Stimulated activated CD8-positive, alpha-beta memory T cell treated with anti-CD3 and anti-CD28 coated beads, Interleukin-15, amount 100 ng/mL, for 24 hours (primary cell): ENCODE measurements around the gene CC2D1A.
"Not testable (repeated sequence)": the region's sequence is repeated elsewhere in the genome, so short reads cannot be mapped to it uniquely, and the experiment has no call there.

ENCODE experiments used
- DNase-seq: peaks from one replicate; pipeline ENCODE4 v3.0.0-alpha.2; 2020; ENCODE audit warnings: low read depth

CC2D1A gene

DNA sequence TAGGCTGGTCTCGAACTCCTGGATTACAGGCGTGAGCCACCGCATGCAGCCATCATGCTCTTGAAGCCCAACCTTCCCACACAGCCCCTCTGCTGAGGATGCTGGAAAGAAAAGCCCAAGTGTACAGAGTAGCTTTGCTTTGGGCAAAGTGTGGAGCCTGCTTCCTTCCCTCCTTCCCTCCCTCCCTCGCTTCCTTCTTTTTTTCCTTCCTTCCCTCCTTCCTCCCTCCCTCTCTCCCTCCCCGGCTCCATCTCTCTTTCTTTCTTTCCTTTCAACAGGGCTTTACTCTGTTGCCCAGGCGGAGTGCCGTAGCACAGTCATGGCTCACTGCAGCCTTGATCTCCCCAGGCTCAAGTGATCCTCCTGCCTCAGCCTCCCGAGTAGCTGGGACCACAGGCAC is 2.7 kb downstream of the CC2D1A start:
- no peak for DNase-seq

DNA sequence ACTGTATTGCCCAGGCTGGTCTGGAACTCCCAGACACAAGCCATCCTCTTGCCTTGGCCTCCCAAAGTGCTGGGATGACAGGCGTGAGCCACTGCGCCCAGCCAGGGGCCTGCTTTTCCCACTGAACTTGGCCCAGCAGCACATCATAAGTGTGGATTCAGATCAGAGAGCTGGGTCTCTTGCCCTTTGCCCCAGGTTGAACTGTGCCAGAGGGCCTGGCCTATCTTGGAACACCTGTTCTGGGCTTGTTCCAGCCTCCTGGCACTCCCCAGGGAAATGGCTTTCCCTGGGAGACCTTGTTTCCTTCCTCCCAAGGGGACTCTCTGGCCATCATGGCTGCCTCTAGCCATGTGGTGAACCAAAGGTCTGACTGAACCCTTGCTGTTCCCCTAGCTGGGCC is 3.4 kb downstream of the CC2D1A start:
- DNase-seq: no peak

DNA sequence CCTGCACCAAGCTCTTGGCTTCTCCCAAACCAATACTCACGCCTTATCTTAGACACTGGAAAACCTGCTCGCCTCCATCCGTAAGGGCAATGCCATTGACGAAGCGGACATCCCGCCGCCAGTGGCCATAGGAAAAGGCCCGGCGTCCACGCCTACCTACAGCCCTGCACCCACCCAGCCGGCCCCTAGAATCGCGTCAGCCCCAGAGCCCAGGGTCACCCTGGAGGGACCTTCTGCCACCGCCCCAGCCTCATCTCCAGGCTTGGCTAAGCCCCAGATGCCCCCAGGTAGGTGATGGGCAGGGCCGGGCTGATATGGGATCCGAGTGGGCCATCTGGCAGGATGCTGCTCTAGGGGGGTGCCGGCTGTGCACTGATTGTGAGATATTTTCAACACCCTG is 7.4 kb downstream of the CC2D1A start:
- DNase-seq: no peak

DNA sequence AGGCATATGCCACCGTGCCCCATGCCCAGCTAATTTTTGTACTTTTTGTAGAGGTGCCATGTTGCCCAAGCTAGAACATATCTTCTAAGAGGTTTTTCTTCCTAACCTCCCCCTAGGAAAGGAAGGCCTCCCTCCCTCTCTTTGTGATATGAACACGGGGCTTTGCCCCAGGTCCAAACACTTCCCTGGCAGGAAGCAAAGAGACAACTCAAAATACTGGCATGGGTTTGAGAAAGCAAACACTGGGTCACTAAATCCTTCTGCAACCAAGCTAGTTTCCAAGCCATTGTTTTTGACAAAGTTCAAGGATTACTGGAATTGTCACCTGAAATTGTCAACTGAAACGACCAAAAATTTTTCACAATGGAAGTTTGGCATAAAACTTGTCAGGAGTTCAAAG is 8.8 kb downstream of the CC2D1A start:
- DNase-seq: no peak

DNA sequence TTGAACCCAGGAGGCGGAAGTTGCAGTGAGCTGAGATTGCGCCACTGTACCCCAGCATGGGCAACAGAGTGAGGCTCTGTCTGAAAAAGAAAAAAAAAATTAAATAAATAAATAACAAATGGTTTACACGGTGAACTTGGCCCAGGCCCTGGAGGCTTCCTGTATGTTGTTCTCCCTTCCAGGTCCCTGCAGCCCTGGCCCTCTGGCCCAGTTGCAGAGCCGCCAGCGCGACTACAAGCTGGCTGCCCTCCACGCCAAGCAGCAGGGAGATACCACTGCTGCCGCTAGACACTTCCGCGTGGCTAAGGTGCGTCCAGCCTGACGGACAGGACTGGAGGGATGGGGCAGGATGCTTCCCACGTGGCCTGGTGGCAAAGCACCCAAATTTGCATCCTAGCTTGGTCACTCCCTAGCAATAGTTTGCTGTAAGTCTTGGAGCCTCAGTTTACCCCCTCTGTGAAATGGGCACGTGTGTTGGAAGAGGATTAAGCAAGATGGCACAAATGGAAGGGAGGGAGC is 11.9 kb downstream of the CC2D1A start:
- no peak for DNase-seq

DNA sequence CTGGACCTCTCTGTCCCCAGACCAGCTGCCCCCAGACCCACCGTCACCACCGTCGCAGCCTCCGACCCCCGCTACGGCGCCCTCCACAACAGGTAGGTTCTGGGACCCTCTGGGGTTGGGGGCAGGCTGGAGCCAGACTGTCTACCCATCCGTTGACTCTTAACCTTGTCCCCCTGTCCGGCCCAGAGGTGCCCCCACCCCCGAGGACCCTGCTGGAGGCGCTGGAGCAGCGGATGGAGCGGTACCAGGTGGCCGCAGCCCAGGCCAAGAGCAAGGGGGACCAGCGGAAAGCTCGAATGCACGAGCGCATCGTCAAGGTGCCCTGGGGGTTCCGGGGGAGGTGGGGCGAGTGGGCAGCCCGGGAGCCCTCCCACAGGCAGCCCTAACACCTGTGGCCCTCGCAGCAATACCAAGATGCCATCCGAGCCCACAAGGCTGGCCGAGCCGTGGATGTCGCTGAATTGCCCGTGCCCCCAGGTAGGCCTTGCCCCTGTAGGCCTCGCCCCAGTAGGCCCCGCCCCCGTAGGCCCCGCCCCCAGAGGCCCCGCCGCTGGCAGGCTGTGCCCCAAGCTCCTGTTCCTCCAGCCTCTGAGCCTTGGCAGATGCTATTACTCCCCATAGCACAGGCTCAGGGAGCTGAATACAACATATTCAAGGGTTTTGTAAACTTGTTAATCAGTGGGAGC is 12.9 kb downstream of the CC2D1A start:
- DNase-seq: no peak

DNA sequence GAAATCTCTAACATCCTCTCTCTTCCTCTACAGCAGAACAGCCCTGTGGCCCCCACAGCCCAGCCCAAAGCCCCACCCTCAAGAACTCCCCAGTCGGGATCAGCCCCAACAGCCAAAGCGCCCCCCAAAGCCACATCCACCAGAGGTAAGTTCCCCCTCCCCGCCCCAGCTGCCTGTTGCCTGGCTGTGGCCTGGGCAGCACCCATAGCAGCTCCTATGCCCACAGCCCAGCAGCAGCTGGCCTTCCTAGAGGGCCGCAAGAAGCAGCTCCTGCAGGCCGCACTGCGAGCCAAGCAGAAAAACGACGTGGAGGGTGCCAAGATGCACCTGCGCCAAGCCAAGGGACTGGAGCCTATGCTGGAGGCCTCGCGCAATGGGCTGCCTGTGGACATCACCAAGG is 14.5 kb downstream of the CC2D1A start:
- no peak for DNase-seq

DNA sequence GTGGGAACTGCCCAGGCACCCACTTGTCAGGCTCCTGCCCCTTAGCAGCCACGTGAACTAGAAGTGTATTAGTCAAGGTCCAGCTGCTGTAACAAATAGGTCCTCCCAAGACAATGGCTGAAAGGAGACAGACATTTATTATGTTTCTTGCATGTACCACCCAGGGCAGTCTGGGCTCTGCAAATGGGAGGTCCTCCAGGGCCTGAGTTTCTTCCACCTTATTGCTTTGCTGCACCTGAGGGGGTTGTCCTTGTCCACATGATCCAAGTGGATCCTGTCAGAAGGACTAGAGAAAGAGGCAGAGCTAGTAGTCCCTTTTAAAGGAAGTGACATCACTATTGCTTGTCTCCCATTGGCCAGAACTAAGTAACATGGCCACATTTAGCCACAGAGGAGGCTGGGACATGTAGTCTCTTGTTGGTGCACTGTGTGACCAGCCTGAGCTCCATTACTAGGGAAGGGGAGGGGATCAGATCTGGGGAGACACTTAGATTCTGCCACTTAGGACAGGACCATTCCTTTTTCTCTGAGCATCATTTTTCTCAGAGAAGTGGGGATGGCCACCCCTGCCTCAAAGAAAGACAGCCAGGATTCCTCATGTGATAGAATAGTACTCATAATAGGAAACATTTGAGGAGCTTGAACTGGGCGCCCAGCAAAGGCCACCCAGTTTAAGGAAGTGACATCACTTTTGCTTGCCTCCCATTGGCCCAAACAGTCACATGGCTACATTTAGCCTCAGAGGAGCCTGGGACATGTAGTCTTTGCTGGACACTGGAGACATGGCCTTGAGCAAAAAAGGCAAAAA is 15.1 kb downstream of the CC2D1A start:
- DNase-seq: no peak

DNA sequence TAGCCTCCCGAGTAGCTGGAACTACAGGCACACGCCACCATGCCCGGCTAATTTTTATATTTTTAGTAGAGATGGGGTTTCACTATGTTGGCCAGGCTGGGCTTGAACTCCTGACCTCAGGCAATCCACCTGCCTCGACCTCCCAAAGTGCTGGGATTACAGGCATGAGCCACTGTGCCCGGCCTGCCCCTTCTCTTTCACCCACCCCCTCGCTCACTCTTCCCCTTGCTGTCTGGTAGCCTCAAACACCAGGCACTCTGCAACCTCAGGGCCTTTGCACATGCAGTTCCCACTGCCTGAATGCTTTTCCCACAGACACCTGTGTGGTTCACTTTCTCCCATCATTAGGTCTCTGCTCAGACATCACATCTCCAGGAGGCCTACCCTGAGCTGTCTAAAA is 16.1 kb downstream of the CC2D1A start:
- DNase-seq: not testable (repeated sequence)

DNA sequence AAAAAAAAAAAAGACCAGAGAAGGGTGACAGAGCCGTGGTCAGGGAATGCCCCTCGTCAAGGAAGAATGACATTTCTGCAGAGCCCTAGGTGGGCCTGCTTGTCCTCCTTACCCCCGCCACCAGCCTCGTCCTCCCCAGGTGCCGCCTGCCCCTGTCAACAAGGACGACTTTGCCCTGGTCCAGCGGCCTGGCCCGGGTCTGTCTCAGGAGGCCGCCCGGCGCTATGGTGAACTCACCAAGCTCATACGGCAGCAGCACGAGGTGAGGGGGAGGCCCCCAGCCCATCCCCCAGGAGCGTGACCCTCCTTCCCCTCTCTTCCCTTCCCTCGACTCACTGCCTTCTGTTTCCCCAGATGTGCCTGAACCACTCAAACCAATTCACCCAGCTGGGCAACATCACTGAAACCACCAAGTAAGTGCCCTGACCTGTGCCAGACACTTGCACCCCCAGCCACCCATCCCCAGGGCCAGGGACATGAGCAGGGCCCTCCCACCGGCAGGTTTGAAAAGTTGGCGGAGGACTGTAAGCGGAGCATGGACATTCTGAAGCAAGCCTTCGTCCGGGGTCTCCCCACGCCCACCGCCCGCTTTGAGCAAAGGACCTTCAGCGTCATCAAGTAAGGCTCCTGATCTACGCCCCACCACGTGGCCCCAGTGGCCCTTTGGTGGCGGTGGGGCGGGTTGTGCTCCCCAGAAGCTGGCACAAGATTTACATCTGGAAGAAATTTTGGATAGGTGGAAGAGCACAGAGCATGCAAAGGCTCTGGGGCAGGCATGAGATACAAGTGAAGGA is 17.4 kb downstream of the CC2D1A start:
- no peak for DNase-seq

DNA sequence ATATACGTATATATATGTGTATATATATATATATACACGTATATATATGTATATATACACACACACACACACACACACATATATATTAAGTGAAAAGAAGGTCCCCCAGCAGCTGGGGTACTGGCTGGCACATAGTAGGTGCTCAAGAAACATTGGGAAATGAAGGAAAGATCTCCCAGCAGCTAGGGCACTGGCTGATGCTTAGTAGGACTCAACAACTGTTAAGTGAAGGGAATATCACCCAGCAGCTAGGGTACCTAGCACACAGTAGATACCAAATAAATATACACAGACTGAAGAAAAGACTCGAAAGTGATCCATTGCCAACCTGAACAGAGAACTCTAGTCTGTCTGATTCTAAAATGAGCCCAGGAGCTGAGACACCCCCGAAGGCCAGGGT is 20.0 kb downstream of the CC2D1A start:
- DNase-seq: no peak

DNA sequence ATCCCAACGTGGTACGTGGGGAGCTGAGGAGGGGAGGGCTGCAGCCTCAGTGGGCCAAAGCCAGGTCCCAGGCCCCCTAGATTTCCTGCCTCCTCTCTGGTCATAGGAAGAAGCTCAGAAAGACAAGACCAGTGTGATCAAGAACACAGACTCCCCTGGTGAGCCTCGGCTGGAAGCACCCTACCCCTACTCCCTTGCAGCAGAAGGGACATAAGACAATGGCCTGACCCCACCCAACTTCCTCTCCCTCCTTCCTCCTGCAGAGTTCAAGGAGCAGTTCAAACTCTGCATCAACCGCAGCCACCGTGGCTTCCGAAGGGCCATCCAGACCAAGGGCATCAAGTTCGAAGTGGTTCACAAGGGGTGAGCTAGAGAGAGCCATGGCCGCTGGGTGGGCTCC is 20.7 kb downstream of the CC2D1A start:
- DNase-seq: no peak

DNA sequence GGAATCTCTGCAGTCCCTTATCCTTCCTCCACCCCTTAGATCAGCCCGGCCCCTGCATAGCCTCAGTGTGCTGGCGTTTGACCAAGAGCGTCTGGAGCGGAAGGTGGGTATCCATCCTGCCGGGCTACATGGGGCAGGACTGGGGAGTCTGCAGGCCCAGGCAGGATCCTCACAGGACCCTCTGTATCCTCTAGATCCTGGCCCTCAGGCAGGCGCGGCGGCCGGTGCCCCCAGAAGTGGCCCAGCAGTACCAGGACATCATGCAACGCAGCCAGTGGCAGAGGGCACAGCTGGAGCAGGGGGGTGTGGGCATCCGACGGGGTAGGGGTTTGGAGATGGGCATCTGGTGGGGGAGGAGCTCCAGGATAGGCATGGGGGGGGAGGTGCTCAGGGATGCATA is 23.3 kb downstream of the CC2D1A start:
- no peak for DNase-seq

DNA sequence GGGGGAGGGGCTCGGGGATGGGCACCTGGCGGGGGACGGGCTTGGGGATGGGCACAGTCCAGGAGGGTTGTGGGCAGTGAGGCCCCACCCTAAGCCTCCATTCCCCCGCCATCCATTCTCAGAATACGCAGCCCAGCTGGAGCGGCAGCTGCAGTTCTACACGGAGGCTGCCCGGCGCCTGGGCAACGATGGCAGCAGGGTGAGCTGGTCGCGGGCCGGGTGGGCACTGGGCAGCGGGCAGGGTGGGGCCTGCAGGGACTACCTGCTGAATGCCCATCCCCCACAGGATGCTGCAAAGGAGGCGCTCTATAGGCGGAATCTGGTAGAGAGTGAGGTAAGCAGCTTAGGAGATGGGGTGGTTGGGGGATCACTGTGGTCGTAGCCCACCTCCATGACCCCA is 24.0 kb downstream of the CC2D1A start:
- DNase-seq: no peak

DNA sequence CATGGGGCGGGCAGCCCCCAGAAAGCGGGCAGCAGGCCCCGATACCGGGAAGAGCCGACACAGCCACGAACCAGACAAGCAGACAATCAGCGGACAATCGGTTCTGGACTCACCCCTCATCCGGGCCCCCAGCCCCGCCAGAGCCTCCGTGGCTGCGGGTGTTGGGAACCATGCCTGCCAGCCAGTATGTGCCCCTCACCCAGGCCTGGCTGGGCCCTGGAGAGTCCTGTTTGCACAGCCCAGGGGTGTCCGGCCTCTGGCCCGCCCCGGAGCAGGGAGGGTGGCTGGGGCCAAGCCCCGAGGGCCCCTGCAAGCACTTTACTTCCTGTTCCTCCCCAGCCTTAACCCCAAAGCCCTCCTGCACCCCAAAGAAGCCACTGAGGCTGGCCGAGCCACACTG is 24.4 kb downstream of the CC2D1A start:
- DNase-seq: no peak

DNA sequence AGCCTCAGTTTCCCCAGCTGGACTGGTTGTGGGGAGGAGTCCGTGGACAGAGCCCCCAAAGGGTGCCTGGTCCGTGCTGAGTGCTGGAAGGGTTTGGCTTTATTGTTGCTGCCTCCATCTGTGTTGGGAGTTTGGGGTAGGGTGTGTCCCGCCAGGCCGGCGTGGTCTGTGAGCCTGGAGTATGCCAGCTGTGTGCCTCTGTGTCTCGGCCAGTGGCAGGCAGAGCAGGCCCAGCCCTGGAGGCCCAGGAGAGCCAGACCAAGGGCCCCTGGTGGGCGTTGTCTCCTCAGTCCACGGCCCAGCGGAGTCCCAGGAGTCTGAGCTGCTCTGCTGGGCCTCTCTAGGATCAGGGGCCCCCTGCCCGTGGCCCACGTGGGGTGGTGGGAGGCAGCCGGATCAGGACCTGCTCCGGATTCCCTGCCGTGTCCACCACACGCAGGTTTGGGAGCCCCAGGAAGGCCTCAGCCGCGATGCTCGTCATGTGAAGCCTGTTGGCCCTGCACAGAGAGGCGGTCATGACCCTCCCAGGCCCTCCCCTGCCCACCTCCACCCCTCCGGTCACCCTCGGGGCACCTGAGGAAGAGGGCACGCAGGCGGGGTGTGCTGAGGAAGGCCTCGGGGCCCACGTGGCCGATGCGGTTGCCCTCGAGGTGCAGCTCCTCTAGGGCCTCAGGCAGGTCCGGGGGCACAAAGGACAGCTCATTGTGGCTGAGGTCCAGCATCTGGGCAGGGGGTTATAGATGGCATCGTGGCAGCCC is 25.6 kb downstream of the CC2D1A start:
- DNase-seq: no peak

DNA sequence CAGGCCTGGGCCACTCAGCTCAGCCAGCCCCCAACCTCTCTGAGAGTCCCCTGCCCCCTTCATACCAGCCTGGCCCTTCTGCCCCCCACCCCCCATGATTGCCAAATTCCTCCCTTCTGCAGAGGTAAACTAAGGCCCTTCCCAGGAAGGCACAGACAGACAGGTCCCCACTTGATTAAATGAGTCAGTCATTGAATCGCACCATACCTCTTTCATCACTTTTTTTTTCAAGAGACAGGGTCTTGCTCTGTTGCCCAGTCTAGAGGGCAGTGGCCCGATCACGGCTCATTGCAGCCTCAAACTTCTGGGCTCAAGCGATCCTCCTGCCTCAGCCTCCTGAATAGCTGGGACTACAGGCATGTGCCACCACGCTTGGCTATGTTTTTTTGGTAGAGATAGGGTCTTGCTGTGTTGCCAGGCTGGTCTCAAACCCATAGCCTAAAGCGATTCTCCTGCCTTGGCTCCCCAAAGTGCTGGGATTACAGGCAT is 26.2 kb downstream of the CC2D1A start:
- no peak for DNase-seq

DNA sequence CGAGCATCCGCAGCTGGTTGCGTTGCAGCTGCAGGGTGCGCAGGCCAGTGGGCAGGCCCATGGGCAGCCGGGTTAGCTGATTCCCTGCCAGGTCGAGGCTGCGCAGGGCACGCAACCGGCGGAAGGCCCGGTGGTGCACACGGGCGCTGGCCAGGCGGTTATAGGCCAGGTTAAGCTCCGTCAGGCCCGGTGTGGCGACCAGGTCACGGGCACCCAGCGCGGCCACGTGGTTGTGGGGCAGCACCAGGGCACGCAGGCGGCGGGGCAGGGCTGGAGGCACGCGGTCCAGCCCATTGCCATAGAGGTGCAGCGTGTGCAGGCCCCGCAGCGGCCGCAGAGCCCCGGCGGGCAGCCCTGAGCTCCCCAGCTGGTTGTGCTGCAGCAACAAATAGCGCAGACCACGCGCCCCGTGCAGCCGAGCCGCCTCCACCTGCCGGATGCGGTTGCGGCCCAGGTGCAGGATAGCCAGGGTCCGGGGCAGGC is 27.0 kb downstream of the CC2D1A start:
- DNase-seq: no peak

DNA sequence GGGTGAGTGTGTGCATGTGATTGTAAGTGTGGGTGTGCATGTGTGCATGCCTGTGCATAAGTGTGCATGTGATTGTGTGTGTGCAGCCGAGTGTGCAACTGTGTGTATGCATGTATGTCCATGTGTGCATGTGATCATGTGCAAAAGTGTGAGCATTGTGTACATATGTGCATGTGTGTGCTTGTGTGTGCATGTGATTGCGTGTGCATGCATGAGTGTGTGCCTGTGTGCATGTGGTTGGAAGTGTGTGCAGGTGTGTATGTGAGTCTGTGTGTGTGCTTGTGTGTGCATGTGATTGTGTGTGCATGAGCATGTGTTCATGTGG is 28.7 kb downstream of the CC2D1A start:
- no peak for DNase-seq

DNA sequence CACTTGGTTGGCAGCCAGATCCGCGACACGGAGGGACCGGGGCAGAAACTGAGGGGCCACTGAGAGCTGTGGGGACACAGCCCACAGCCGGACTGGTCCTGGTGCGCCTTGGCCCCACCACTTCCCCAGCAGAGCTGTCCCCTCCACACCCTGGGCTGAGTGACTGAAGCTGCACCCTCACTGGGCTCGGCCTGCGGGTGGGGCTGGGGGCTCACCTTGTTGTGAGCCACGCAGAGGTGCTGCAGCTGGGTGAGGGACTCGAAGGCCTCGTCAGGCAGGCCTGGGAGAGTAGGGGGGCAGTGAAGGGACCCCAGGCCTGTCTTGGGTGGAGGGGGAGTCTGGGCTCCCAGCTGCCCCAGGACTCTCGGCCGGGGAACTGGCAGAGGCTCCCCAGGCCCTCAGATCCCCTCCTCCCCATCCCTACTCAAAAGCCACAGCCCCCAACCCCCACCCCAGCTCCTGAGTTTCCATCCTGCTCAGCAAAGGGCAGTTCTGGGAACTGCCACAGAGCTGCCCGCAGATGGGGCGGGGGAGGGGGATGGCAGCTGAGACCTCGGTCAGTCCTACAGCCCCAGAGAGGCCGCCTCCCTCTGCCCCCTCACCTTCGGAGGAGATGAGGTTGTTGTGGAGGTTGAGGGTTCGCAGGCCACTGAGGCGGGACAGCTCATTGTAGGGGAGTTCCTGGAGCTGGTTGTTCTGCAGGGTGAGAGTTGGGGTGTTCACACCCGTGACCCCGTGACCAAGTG is 29.9 kb downstream of the CC2D1A start:
- no peak for DNase-seq
